ENCODE measurements around the gene SIPA1L3.
"Not testable (repeated sequence)": the region's sequence is repeated elsewhere in the genome, so short reads cannot be mapped to it uniquely, and the experiment has no call there.

Gene SIPA1L3

DNA sequence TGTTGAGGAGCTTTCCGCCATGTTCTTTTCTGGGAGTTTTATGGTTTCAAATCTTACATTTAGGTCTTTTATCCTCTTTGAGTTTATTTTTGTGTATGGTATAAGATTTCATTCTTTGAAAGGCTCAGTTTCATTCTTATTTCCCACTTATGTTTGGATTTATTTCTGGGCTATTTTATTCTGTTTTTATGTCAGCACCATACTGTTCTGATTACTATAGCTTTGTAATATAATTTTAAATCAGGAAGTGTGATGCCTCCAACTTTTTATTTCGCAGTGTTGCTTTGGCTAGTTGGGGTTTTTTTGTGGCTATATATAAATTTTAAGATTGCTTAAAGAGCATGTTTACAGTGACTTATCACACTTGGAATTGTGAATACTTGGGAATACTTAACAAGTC lies 135.1 kb downstream of the SIPA1L3 start:
- DNase-seq (ENCODE audit: low read depth): no peak

DNA sequence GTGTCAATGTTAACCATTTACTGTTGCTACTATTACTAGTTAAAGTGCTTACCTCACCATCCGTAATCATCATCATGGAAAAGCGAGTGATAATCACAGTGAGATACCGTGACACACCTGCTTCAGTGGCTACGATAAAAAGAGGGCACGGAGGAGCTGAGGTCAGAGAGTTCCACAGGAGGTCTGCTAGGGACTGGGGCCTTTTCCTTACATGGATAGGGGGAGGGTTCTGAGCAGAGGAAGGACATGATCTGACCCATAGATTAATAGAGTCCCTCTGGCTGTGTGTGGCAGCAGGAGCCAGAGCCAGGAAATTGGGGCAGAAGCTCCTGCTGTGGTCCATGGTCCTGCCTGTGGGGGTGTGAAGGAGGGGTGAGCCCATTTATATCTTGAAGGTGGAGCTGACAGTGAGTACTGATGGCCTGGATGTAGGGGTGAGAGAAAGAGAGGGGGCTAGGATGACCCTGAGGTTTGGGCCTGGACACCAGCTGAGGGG lies 136.7 kb downstream of the SIPA1L3 start:
- no peak for DNase-seq (ENCODE audit: low read depth)

DNA sequence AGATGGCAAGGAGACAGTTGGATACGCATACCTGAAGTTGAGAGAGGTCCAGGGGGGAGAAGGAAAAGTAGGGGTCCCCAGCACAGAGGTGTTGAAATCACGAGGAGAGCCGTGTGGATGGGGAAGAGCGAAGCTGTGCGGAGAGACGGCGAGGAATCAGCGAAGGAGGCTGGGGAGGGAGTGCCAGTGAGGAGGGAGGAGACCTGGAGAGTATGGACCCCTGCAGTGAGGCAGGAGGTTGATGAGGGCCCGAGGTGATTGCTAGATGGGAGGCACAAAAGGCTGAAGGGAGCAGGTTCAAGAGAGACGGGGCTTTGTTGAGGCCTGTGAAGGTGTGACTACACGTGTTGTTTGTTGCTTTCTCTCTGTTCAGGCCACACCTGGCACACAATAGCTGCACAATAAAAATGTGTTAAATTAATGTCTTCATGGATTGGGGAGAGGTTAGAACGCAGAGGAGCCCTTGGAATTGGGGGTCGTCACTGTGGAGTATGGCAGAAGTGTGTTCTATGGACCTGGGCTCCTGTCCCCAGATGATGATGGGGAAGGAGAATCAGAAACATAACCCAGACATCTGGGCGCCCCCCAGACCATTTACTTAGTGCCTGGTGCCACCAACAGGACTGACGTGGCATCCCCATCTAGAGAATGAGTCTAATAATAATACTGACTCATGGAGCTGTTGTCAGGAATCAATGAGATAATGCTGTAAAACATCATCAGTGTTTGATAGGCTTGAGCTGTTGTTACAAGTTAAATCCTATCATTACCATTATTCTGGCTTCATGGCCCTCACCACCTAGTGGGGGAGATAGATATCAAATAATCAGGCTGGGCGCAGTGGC lies 137.5 kb downstream of the SIPA1L3 start:
- DNase-seq (ENCODE audit: low read depth): no peak

DNA sequence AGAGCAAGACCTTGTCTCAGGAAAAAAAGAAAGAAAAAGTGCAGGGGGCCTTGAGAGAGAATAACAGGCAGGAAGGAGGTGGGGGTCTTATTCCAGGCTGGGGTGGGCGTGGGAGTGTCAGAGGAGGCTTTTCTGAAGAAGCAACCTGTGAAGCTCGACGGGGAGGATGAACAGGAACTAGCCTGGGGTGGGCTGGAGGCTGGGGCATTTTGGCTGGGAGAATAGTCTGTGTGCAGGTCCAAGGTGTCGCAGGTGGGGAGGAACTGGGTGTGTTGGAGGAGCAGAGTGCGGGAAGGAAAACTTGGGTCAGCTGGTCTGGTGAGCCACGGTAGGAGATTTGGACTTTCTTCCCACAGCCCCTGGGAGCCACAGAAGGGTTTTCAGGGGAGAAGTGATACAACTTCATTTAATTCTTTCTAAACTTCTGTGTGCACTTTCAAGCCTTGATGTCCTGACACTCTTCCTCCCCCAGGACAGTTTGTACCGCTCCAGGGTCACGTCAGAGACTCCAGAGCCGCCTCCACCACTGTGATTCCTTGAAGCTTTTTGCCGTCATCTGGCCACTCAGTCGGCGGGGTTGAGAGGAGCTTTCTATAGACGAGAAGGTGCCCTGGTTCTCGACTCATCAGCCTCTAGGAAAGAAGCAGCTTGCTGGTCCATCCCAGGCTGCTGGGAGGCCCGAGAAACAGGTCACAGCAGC lies 138.7 kb downstream of the SIPA1L3 start:
- no peak for DNase-seq (ENCODE audit: low read depth)

DNA sequence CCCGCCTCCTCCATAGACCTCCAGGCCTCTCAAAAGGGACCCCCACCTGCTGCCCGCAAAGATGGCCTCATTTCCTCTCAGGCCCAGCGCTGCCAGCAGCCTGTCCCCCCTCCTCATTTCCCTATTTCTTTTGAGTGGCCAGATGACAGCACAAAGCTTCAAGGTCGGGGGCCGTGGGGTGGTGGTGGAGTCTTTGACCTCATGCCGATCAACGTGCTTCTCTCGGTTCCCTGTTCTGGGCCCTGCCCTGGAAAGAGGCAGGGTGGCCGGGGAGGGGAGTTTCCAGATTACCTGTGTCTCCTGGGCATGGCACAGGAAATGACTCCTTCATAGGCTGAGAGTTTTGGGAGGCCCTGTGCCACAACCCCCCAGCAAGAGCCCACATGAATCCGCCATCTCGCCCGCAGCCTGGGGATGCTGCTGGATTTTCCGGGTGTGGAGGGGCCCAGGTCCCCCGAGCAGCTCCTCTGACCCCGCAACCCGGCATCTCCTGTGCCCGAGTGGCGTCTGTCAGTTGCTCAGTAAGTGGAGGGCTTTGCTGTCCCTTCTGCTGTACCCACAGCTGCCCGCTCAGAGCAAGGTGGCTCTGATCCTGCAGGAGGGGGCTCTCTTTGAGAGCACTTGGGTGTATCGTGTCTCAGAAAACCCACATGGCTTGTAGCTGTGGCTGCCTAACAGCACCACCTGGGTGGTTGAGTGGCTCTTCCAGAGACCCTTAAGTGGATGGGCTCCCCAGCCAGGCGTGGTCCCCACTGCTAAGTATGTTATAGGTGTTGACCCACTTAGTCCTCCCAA lies 139.4 kb downstream of the SIPA1L3 start:
- no peak for DNase-seq (ENCODE audit: low read depth)

DNA sequence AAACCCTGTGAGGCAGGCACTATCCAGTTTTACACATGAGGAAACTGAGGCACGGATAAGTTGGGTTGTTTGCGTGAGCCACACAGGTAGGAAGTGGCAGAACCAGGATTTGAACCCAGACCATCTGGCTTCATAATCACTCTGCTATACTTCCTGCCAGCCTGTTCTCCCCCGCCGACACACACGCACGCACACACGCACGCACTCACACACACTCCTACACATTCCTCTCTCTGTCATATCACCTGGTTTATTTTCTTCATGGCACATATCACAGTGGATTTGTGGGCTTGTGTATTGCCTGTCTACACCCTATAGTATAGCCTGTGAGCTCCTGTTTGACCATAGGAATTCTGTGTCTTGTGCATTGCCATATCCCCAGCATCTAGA lies 140.0 kb downstream of the SIPA1L3 start:
- no peak for DNase-seq (ENCODE audit: low read depth)

DNA sequence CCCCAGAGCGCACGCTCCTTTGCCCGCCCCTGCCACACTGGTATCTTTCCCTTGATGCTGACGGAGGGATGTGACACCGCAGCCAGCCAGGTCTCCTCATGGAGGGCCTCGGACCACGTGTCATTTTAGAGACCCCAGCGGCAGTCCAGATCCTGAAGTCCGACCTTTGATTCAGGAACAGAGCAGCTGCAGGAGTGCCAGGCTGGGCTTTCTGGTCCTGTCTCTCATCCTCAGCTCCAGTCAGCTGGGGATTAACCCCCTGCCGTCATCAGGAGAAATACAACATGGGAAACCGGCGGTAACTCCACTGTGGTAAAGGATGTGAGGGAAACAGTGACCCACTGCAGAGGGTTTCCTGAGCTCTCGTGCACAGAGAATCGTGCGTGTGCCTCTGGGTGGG lies 140.6 kb downstream of the SIPA1L3 start:
- no peak for DNase-seq (ENCODE audit: low read depth)

DNA sequence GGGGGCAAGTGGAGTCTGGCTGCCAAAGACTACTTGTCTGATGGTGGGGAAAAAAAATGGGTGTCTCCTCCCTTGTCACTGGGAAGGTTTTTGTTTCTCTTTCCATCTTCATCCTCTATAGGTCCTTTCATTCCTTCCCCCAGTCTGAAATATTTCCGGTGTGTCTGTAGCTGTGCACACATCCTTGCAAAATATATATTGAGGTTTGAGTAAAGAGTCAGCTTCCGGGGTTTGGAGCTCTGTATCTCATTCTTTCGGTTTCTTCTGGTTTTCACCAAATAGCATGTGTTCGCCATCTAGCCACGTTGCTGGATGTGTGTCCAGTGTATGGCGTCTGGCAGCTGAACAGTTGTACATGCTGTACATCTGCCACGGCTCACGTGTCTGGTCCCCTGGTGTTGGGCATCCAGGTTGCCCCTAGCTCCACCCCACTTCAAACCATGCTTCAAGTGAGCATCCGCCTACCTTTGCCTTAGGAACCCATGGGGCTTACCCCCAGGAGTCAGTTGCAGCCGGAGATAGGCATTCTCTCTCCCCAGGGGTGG lies 142.2 kb downstream of the SIPA1L3 start:
- peak; percentile 48 for DNase-seq (ENCODE audit: low read depth)

DNA sequence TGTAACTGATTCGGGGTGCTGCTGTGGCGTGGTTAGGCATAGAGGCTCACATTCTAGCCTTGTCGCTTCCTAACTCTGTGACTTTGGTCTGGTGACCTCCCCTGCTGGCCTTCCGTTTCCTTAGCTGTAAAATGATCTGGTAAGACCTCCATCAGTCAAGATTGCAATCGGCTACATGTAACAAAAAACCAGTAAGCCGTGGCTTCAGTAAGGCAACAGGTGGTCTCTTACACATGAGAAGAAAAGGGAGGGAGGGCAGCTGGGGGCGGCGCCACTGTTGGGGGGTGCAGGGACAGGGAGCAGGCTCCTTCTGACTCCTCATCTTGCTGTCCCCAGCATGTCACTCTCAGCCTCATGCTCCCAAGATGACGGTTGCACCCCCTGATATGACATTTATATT lies 148.0 kb downstream of the SIPA1L3 start:
- DNase-seq (ENCODE audit: low read depth): no peak

DNA sequence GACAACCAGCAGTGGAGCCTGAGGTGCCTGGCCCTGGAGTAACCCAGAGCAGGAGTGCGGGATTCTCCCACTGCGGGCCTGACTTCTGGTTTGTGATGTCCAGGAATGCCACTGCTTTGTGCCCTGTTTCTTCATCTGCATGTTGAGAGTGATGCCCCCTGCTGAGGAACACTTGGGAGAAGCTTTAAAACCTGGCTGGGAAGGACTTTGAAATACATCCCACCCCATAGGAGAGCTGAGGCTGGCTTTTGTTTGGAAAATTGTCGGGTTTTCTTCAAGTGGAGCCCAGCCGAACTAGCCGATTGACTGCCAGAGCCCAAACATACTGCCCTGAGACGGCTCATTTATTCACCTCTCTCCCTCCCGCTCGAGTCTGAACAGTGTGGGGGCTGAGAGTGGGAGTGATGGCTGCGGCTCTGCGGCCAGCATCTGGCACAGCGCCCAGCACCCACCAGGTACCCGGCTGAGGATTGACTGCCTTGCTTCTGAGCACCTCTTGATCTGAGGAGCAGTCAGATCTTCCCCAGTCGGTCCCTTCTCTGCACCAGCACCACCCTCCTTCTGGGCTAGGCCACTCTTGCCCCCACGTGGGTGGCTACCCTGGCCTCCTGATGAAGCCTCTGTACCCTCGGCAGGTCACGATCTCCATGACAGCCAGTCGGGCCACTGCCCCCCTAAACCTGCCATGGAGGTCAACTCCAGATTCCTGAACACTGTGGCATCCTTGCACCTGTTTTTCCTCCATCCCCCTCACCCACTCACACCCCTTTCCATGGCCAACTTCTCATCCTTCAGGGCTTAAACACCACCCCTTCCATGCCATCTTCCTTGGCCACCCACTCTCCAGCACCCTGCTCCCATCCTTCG lies 148.9 kb downstream of the SIPA1L3 start:
- no peak for DNase-seq (ENCODE audit: low read depth)

DNA sequence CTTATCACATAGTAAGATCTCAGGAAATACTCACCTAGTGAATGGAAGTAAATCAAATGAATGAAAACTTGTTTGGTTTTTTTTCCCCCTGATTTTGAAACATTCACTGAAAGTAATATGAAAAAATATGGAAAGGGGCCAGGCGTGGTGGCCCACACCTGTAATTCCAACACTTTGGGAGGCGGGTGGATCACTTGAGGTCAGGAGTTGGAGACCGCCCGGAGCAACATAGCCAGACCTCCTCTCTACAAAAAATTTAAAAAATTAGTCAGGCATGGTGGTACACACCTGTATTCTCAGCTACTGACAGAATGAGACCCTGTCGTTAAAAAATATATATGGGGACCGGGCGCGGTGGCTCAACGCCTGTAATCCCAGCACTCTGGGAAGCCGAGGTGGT lies 149.6 kb downstream of the SIPA1L3 start:
- DNase-seq (ENCODE audit: low read depth): no peak

DNA sequence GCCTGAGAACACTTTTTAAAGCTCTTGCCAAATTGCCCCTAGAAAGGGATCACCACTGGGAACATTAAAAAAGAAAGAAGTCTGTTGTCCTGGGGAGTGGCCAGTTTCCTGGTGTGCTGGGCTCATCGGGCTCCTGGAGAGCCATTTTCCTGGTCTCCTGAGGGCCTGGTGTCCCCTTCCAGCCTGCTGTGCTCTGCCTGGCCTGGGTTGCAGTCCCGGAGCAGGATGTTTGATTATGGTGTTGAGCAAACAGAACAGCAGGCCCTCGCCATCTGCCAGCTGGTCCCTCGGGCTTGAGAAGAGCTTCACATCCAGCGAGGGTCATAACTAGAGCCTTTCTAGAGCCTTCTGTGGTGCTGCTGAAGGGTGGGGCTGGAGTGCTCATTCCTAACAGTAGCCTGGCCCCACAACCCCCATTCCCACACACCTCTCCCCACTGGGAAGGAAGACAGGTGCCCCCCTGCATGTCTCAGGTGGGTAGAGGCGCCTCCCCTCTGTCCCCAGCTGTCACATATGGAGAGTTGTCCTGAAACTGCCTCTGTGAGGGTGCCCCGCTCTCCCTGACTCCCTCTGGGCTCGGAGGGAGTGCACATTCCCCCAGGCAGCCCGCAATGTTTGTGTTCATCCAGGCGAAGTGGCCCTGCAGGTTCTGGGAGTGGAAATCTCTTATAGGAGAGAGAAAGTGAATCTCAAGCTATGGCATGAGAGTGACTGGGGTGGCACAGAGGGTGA lies 151.1 kb downstream of the SIPA1L3 start:
- no peak for DNase-seq (ENCODE audit: low read depth)

DNA sequence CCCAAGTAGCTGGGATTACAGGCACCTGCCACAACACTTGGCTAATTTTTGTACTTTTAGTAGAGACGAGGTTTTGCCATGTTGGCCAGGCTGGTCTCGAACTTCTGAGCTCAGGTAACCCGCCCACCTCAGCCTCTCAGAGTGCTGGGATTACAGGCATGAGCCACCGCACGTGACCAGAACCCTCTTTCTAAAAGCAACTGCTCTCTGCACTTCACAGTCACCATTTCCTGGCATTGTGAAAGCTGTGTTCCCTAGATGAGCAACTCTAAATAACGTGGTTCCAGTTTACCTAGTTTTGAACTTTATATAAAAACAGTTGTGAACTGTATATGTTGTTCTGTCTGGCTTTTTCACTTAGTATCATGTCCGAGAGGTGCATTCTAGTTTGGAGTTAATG lies 152.9 kb downstream of the SIPA1L3 start:
- no peak for DNase-seq (ENCODE audit: low read depth)

DNA sequence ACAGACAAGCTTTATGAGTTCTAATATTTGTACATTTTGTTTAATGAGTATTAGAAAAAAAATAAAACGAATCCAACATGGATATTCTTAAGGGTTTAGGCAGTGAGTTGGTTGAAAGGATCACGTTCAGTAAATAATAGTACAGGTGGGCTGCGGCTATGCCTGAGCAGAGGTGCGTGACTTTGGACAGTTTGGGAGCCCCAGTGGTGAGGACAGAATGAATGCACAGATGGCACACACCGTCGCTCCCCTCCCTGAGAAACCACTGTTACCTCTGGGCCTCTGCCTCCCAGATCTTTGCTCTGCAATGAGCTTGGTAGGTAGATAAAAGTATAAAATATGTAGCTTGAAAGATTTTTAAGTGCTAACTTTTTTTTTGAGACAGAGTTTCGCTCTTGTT lies 153.3 kb downstream of the SIPA1L3 start:
- DNase-seq (ENCODE audit: low read depth): no peak

DNA sequence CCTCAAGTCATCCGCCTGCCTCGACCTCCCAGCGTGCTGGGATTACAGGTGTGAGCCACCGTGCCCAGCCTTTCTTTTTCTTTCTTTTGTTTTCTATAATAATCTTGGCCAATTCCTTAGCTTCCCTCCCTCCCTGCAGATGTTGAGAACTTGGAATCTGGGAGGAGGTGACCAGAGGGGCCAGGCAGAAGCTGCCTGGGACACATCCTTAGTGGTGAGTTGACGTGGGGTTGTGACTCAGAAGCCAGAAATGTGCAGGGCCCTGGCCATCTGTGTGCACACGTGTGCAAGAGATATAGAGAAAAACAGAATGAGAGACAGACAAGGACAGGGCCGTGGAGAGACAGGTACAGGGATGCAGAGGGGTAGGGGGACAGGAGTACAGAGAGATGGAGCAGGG lies 154.3 kb downstream of the SIPA1L3 start:
- no peak for DNase-seq (ENCODE audit: low read depth)

DNA sequence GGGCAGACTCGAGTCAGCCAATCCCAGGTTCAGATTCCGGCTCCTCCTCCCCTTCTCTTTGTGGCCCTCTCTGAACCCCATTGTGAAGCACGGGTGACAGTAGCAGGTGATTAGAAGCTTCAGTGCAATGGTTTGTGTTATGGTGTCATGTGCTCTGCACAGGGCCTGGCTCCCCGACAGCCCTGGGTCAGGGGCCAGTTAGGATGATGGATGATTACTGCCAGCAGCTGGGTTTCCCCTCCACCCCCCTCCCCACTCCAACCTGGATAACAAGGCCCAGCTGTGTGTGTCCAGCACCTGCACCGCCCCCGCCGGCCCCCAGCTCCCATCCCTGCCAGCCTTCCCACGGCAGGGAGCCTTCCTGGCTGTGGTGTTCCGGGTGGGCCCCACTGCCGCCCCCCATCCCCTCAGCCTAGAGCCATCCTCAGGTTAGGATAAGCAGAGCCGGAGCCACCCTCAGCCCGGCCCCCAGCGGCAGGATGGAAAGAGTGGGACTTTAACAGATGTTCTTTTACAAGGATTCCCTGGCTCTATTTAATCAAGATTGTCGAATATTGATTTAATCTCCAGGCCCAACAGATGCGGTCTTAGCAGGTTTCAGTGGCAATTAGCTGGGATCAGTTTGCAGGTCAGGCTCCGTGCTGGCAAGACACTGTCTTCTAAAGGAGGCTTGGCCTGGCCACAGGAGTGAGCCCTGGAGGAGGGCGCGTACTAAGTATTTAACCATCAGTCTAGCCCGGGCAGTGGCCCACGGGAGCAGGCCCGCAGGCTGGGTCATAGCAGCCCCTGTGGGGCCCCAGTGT lies 156.2 kb downstream of the SIPA1L3 start:
- DNase-seq (ENCODE audit: low read depth): no peak

DNA sequence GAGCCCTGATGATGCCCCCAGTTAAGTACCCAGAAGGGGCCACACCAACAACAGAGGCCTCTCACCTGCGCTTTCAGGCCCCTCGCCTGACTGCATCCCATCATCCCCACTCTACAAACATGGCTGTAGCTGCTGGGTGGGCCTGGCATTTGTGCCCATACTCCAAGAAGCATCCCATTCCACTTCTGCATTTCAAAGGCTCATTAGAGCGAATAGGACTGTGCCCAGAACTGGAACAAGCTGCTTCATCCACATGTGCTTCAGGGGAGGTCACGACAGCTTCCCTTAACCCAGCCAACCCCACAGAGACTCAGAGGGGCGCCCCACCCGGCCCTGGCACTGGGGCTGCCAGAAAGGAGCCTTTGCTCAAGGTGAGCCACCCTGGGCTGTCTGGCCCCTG lies 156.9 kb downstream of the SIPA1L3 start:
- no peak for DNase-seq (ENCODE audit: low read depth)

DNA sequence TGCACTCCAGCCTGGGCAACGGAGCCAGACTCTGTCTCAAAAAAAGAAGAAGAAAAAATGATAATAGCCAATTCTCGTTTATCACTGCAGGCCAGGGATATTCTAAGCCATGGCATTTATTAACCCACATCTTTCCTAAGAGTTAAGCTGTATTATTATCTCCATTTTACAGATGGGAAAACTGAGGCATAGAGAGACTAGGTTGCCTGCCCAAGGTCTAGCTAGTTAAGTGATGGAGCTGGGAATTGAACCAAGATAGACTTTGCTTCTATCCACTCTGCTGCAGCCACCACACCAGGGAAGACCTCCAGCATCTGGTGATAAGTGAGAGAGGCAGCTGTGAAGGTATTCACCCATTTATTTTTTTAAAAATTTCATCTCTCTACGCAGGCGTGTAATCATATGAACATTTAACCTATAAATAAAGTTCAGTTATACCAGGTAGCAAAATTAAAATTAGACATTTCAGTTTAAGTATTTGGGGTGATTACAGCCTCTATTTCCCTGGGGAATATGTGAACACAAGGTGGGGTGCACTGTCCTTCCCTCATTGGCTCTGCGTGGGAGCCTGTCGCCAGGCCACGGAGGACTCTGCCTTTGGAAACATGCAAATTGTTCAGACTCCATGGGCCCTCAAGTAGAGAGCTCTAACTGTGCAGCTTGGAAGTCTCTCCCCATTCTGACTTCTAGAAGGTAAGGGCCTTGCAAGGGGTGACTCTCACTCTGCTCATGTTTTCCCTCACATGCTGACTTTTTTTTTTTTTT lies 157.8 kb downstream of the SIPA1L3 start:
- DNase-seq (ENCODE audit: low read depth): no peak

DNA sequence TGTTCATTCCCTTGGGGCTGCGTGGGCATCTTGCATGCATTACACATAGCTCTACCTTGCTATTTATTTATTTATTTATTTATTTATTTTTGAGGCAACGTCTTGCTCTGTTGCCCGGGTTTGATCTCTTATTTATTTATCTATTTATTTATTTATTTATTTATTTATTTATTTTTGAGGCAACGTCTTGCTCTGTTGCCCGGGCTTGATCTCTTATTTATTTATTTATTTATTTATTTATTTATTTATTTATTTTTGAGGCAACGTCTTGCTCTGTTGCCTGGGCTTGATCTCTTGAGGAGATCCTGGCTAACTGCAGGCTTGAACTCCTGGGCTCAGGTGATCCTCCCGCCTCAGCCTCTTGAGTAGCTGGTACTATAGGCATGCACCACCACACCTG lies 158.8 kb downstream of the SIPA1L3 start:
- not testable (repeated sequence) for DNase-seq (ENCODE audit: low read depth)

All from activated T-cell treated with anti-CD3 and anti-CD28 coated beads for 24 hours (primary cell).